Left lung (tissue), 10 donors: ENCODE data around the gene SLC2A10. TPM values are rescaled to one million over a fixed set of nuclear protein-coding genes. Genes with fewer than 3 reads are reported as not detected.

Experiments used
- ATAC-seq: fragments of 200-7000 bp; cut with Tn5 transposase; one replicate; pipeline ENCODE4 v1.9.1; 2020; ENCODE audit warnings: moderate library complexity
- DNase-seq, 4 donors: peaks; one replicate each; pipeline ENCODE4 v3.0.0-alpha.2; 2013 to 2020
- H3K27ac ChIP-seq, 2 donors: fragments of 200-600 bp; sonication (generic) in 1 of 2; one replicate each; pipeline versions ENCODE4 v1.5.0 to v1.8.0; 2020 to 2021
- H3K27me3 ChIP-seq, 2 donors: fragments of 200-600 bp; sonication (generic) in 1 of 2; one replicate each; pipeline versions ENCODE4 v1.5.0 to v1.8.0; 2020 to 2021
- H3K36me3 ChIP-seq, 2 donors: fragments of 200-600 bp; sonication (generic) in 1 of 2; one replicate each; pipeline versions ENCODE4 v1.5.0 to v1.8.0; 2020 to 2021
- H3K4me1 ChIP-seq, 2 donors: fragments of 200-600 bp; one replicate each; pipeline ENCODE4 v1.8.0; 2021
- H3K4me3 ChIP-seq, 2 donors: fragments of 200-600 bp; sonication (generic) in 1 of 2; one replicate each; pipeline versions ENCODE4 v1.5.0 to v1.8.0; 2020 to 2021; ENCODE audit warnings: mild to moderate bottlenecking in 1 of 2
- H3K9me3 ChIP-seq, 2 donors: fragments of 200-600 bp; sonication (generic) in 1 of 2; one replicate each; pipeline versions ENCODE4 v1.5.0 to v1.8.0; 2020 to 2021
- CTCF ChIP-seq, 2 donors: fragments of 200-600 bp; sonication (generic) in 1 of 2; IDR thresholded peaks; one replicate each; pipeline versions ENCODE4 v1.5.0 to v1.8.0; 2021; ENCODE audit warnings: antibody characterized with exemption in 2 of 2
- intact Hi-C, 2 donors: fragments of 100-400 bp; cut with DNase I; formaldehyde crosslinking; loops; one replicate each; pipeline versions ENCODE4 v1.11.2 to v1.14.2; 2022
- polyA plus RNA-seq, 6 donors: library from polyadenylated mRNA; unstranded; fragments of 120-200 nt; gene quantifications; one replicate each; pipeline ENCODE4 v1.2.1, GENCODE V29; 2013; ENCODE audit not compliant: insufficient read length in 6 of 6
- total RNA-seq, 2 donors: library from RNA; stranded (reverse); fragmentation: NEBNext Ultra II Directional; extraction: Animal tissue kit (Norgen Biotek cat#: 25700); gene quantifications; one replicate each; pipeline ENCODE4 v1.2.1, GENCODE V29; 2021
- donor health status: DM: no; HTN: yes; CAD: no.
- donor health status: DM: no; HTN: no; CAD: no.

Gene SLC2A10
- total and polyA plus RNA-seq, 8 donors = 12.9 to 26.1 (median 21.0) TPM

GRCh38 chr20:46704714-46705377 lies 4.6 kb upstream of the SLC2A10 start:
- peaks cover 0 to 6% of the 10 kb centered on the region in 2 donors for H3K9me3 ChIP-seq
- intact Hi-C loops = no loop called here
- DNase-seq (no peak), ATAC-seq (no peak)
- H3K4me1 ChIP-seq = peaks cover 0 to 6% of the 10 kb centered on the region in 2 donors
- no peak for TF ChIP-seq CTCF (IDR thresholded peaks at IDR 0.05)
- H3K36me3 ChIP-seq = no peaks in the 10 kb centered on the region
- H3K4me3 ChIP-seq = no peak overlapping the region
- peaks cover 0 to 17% of the 10 kb centered on the region in 2 donors for H3K27me3 ChIP-seq
- no peak overlapping the region for H3K27ac ChIP-seq

DNA sequence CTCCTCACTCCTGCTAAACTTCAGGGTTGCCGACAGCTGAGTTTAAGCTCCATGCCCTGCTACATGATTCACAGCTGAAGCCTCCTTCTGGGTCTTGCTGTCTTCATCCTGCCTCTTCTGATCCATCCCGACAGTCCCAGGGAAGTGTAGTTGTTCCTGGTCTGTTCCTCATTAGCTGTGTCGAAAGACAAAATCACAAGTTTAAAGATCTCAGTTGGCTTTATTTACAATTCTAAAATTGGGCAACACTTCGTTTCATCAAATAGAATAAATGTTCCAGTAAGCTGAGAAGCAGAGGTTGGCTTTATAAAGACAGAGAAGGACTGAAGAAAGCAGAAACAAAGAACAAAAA lies 4.1 kb upstream of the SLC2A10 start:
- ATAC-seq (no peak), DNase-seq (no peak)
- no peak overlapping the region for H3K4me3 ChIP-seq
- no peak overlapping the region for H3K27ac ChIP-seq
- H3K36me3 ChIP-seq = no peaks in the 10 kb centered on the region
- TF ChIP-seq CTCF (IDR thresholded peaks at IDR 0.05) = no peak
- H3K27me3 ChIP-seq = peaks cover 0 to 22% of the 10 kb centered on the region in 2 donors
- peaks cover 0 to 8% of the 10 kb centered on the region in 2 donors for H3K4me1 ChIP-seq
- intact Hi-C loops = no loop called here
- peaks cover 0 to 6% of the 10 kb centered on the region in 2 donors for H3K9me3 ChIP-seq

DNA sequence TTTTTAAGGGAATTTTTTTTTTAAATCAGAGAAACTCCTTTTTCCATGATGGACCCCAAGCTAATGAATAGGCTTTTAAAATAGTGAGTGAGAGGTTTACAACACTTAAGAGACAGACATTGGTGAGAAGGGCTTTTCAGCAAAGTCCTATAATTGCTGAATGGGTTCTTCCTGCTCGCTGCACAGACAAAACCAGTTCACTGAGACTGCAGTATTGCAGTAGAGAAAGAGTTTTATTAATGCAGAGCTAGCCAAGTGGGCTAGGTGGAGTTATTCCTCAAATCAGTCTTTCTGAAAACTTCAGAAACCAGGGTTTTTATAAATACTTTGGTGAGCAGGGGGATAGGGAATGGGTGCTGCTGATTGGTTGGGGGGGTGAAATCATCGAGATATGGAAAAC lies 3.2 kb upstream of the SLC2A10 start:
- no peak for TF ChIP-seq CTCF (IDR thresholded peaks at IDR 0.05)
- peaks cover 0 to 8% of the 10 kb centered on the region in 2 donors for H3K4me1 ChIP-seq
- no peak overlapping the region for H3K27ac ChIP-seq
- H3K27me3 ChIP-seq = peaks cover 0 to 26% of the 10 kb centered on the region in 2 donors
- H3K9me3 ChIP-seq = peaks cover 0 to 6% of the 10 kb centered on the region in 2 donors
- no peak overlapping the region for H3K4me3 ChIP-seq
- ATAC-seq (no peak), DNase-seq (no peak)
- intact Hi-C loops = no loop called here
- no peaks in the 10 kb centered on the region for H3K36me3 ChIP-seq

DNA sequence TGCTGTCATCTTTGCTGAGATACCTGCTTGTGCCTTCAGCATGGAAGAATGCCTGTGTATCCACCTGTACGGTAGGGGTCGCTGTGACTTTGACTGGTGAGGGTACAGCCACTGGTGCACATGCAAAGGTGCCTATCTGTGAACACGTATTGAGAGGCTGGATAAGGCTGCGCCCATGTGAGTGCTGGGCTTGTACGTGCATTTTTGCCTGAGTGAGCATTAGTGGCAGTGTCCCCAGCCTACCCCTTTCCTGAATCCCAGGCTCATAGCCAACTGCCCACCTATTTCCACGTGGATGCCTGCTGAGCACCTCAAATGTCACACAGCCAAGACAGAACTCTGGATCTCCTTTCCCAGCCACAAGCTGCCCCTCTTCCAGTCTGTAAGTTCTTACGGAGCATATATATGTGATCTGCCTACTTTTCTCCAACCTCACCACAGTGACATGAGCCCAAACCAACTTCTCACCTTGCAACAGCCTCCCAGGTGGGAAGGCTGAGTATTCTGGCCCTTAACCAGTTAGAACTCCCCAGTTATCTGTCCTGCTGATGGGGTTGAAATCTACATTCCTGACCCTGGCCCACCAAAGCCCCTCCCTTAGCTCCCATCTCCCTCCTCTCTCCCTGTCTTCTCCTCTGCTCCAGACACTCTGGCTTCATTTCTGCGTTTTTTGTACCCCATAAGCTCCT lies 1.1 kb upstream of the SLC2A10 start:
- DNase-seq (no peak), ATAC-seq (no peak)
- Histone ChIP-seq H3K9me3 (peaks cover 0 to 6% of the 10 kb centered on the region in 2 donors), H3K36me3 (no peaks in the 10 kb centered on the region), H3K27me3 (peaks cover 0 to 26% of the 10 kb centered on the region in 2 donors), H3K4me3 (no peak overlapping the region), H3K4me1 (peaks cover 0 to 15% of the 10 kb centered on the region in 2 donors), H3K27ac (no peak overlapping the region)
- intact Hi-C loops = no loop called here
- TF ChIP-seq CTCF (IDR thresholded peaks at IDR 0.05) = no peak

DNA sequence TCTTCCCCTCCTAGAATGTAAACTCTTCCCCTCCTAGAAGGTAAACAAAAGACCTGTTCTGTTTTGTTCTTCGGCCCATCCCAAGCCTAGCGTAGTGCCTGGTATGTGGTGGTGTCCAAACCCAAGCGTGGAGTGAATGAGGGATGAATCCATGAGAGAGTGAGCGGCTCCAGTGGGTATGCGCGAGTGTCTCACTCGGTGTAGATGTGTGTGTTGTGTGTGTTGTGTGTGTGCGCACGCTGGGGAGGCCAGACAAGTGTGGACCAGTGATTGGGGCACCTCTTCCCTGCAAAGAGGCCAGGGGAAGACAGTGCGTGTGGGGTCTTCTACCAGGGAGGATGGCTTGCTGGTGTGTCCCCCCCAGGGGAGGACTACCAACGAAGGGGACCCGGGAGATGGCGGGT lies 392 bp upstream of the SLC2A10 start:
- ATAC-seq = peak; percentile 3
- H3K27me3 ChIP-seq = peaks cover 0 to 26% of the 10 kb centered on the region in 2 donors
- H3K9me3 ChIP-seq = peaks cover 0 to 6% of the 10 kb centered on the region in 2 donors
- DNase-seq = no peak
- H3K4me3 ChIP-seq = peak overlapping the region; percentile 52 to 76
- H3K4me1 ChIP-seq = peaks cover 0 to 15% of the 10 kb centered on the region in 2 donors
- no peak for TF ChIP-seq CTCF (IDR thresholded peaks at IDR 0.05)
- intact Hi-C loops = no loop called here
- H3K36me3 ChIP-seq = no peaks in the 10 kb centered on the region
- H3K27ac ChIP-seq = peak overlapping the region; percentile 74 to 78
